RPMI8226 (cell line): ENCODE data around the gene ZNF547.
"Not testable (repeated sequence)": the region's sequence is repeated elsewhere in the genome, so short reads cannot be mapped to it uniquely, and the experiment has no call there.

Experiments used
- DNase-seq: peaks from one replicate; pipeline ENCODE4 v3.0.0-alpha.2; 2015

Gene ZNF547

GRCh38 chr19:57362997-57363687 is at the start of gene ZNF547, which contains the start of gene TRAPPC2B:
Gene ZNF547 (plus strand): TSS chr19:57363551. CDS start chr19:57368556, 5,005 bp downstream.
Gene TRAPPC2B (plus strand): TSS chr19:57363551. CDS start chr19:57364834, 1,283 bp downstream.
- peak; percentile 99 for DNase-seq

GRCh38 chr19:57314146-57314545 is 49.2 kb upstream of the ZNF547 start:
- DNase-seq = no peak

GRCh38 chr19:57317503-57317902 is 45.8 kb upstream of the ZNF547 start:
- no peak for DNase-seq

GRCh38 chr19:57319869-57320179 is 43.5 kb upstream of the ZNF547 start:
- no peak for DNase-seq

GRCh38 chr19:57320180-57321084 is 42.9 kb upstream of the ZNF547 start, which contains the start of gene ZNF543:
Gene ZNF543 (plus strand): TSS chr19:57320472. CDS start chr19:57320854, 382 bp downstream.
- DNase-seq = peak; percentile 98

- no peak for DNase-seq
These were observed 42.2 kb upstream of the ZNF547 start for GRCh38 chr19:57321116-57321515.

GRCh38 chr19:57321751-57322150 is 41.6 kb upstream of the ZNF547 start:
- no peak for DNase-seq

GRCh38 chr19:57324992-57325391 is 38.4 kb upstream of the ZNF547 start:
- DNase-seq = no peak

- DNase-seq = no peak
These were observed 35.4 kb upstream of the ZNF547 start for GRCh38 chr19:57327993-57328392.

GRCh38 chr19:57334191-57334590 is 29.2 kb upstream of the ZNF547 start:
- DNase-seq = no peak

GRCh38 chr19:57338877-57339276 is 24.5 kb upstream of the ZNF547 start:
- DNase-seq = no peak

GRCh38 chr19:57342582-57342981 is 20.8 kb upstream of the ZNF547 start:
- DNase-seq = no peak

- no peak for DNase-seq
These were observed 15.2 kb upstream of the ZNF547 start for GRCh38 chr19:57348136-57348535.

- peak; percentile 95 for DNase-seq
These were observed 12.2 kb upstream of the ZNF547 start, which contains the start of gene ZNF304 for GRCh38 chr19:57350877-57351805. Gene ZNF304 (plus strand): TSS chr19:57351271. CDS start chr19:57351665, 394 bp downstream.

- DNase-seq = no peak
These were observed 11.5 kb upstream of the ZNF547 start for GRCh38 chr19:57351867-57352266.

- no peak for DNase-seq
These were observed 7.4 kb upstream of the ZNF547 start for GRCh38 chr19:57355916-57356315.

GRCh38 chr19:57357406-57357805 is 5.9 kb upstream of the ZNF547 start:
- DNase-seq = no peak

GRCh38 chr19:57359300-57359699 is 4.1 kb upstream of the ZNF547 start:
- no peak for DNase-seq

- DNase-seq = no peak
These were observed 932 bp upstream of the ZNF547 start for GRCh38 chr19:57362419-57362818.

- peak; percentile 14 for DNase-seq
These were observed 384 bp downstream of the ZNF547 start for GRCh38 chr19:57363688-57364181.

GRCh38 chr19:57366776-57367175 is 3.4 kb downstream of the ZNF547 start:
- DNase-seq = no peak

- DNase-seq = no peak
These were observed 10.8 kb downstream of the ZNF547 start for GRCh38 chr19:57374179-57374578.

GRCh38 chr19:57374647-57375046 is 11.3 kb downstream of the ZNF547 start:
- DNase-seq = not testable (repeated sequence)
